Naive B cell (primary cell): ENCODE measurements around the gene MAP1S. TPM values are rescaled to one million over a fixed set of nuclear protein-coding genes. Genes with fewer than 3 reads are reported as not detected.

Experiments used
- ATAC-seq, 2 donors: fragments of 150-1000 bp; cut with Tn5 transposase; 2 replicates each; pipeline ENCODE4 v1.10.0; 2021; ENCODE audit warnings: low read depth in 2 of 2, mild to moderate bottlenecking in 2 of 2, moderate library complexity in 2 of 2
- DNase-seq: peaks from one replicate; pipeline ENCODE4 v3.0.0; 2022
- H3K27ac Mint-ChIP-seq, 6 donors: one replicate each; pipeline ENCODE4 v1.8.0; 2020 to 2022; ENCODE audit warnings: mild to moderate bottlenecking in 6 of 6, mixed read lengths in 6 of 6, moderate library complexity in 5 of 6, inconsistent platforms in 2 of 6
- H3K27me3 Mint-ChIP-seq, 3 donors: one replicate each; pipeline ENCODE4 v1.8.0; 2021 to 2022; ENCODE audit warnings: mixed read lengths in 3 of 3, mild to moderate bottlenecking in 1 of 3
- H3K36me3 Mint-ChIP-seq, 2 donors: one replicate each; pipeline ENCODE4 v1.8.0; 2020 to 2022; ENCODE audit warnings: mixed read lengths in 2 of 2, inconsistent platforms in 1 of 2, mild to moderate bottlenecking in 1 of 2
- H3K4me1 Mint-ChIP-seq, 3 donors: one replicate each; pipeline ENCODE4 v1.8.0; 2020 to 2022; ENCODE audit warnings: mixed read lengths in 3 of 3, inconsistent platforms in 1 of 3, mild to moderate bottlenecking in 1 of 3, moderate library complexity in 1 of 3
- H3K4me3 Mint-ChIP-seq, 8 donors: one replicate each; pipeline ENCODE4 v1.8.0; 2020 to 2022; ENCODE audit warnings: mild to moderate bottlenecking in 8 of 8, mixed read lengths in 8 of 8, moderate library complexity in 8 of 8, inconsistent platforms in 2 of 8
- H3K9me3 Mint-ChIP-seq, 7 donors: one replicate each; pipeline ENCODE4 v1.8.0; 2020 to 2022; ENCODE audit warnings: mixed read lengths in 7 of 7, mild to moderate bottlenecking in 5 of 7, inconsistent platforms in 2 of 7, moderate library complexity in 1 of 7
- polyA plus RNA-seq, 6 donors: library from polyadenylated mRNA; unstranded; fragments of 300-500 nt; fragmentation: Illumina TruSeq; gene quantifications; one replicate each; pipeline ENCODE4 v1.2.3, GENCODE V29; 2021; ENCODE audit warnings: low read depth in 6 of 6

The MAP1S gene
- 10 to 100 TPM; 22.4 to 44.0 (median 26.0) TPM for polyA plus RNA-seq

- Mint-ChIP-seq H3K4me1 (peaks cover 37 to 55% (median 48%) of the 10 kb centered on the region in 3 donors), H3K9me3 (no peaks in the 10 kb centered on the region), H3K4me3 (peak within 1 kb of the TSS; percentile 89 to 95 (median 94)), H3K27me3 (no peaks in the 10 kb centered on the region), H3K27ac (peak within 1 kb of the TSS in 5 of 6 donors; percentile 71 to 97 (median 92)), H3K36me3 (peaks cover 0 to 3% of the 10 kb centered on the region in 2 donors)
- ATAC-seq (peak; percentile 89 to 94), DNase-seq (peak; percentile 60)
Measured at GRCh38 chr19:17718947-17719711, at the start of gene MAP1S. TSS of gene MAP1S (plus strand) at chr19:17719480. CDS start at chr19:17719503, 23 bp downstream.

DNA sequence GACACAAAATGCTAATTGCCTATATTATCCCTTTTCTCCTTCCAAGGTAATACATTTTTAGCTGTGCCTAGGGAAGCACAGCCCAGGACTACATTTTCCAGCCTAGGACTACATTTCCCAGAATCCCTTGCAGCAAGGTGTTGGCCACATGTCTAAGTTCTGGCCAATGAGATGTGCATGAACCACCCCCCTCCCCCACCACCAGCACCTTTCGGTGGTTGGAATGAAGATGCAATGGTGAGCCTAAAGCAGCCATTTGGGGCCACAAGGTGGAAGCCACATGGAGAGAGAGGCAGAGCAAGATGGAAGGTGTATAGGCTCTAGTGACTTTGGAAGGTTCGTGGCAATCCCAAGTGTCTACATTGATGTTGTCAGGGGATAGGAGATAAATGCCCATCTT is 47.4 kb upstream of the MAP1S start:
- ATAC-seq (peak in 1 of 2 donors; percentile 21), DNase-seq (peak; percentile 11)
- Mint-ChIP-seq H3K4me3 (no peak overlapping the region), H3K27ac (no peak overlapping the region), H3K4me1 (peaks cover 0 to 10% (median 0%) of the 10 kb centered on the region in 3 donors), H3K9me3 (peaks cover 0 to 5% (median 3%) of the 10 kb centered on the region in 7 donors), H3K27me3 (peaks cover 0 to 32% (median 25%) of the 10 kb centered on the region in 3 donors), H3K36me3 (peaks cover 0 to 9% of the 10 kb centered on the region in 2 donors)

DNA sequence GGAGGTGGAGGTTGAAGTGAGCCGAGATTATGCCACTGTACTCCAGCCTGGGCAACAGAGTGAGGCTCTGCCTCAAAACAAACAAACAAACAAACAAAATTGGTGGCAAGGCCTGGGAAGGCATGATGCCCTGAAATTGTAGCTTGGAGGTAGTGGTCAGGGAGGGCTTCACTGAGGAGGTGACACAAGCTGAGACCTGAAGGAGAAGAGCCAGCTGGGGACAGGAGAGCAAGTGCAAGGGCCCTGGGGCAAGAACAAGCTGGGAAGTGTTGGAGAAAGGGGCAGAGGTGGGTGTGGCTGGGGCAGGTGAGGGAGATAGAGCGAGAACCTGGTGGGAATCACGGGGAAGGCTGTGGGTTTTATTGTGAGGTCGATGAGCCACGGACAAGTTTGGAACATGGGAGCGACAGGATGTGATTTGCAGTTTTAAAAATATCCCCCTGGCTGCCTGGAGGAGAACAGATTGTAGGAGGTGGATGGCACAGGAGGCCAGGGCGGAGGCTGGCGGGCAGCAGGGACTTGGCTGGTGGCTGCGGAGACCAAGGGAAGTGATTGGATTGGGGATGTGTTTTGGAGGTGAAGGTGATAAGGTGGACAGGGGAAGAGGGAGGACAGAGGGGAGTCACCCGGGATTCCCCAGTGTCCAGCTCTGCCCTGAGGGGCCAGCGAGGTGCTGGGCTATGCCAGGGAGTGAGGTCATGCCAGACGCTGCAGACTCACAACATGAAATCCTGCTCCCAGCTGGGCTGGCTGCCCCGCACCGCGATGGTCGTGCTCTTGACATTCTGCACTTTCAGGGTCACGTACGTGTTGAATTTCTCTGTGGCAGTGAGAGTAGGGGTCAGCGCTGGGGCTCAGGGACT is 45.1 kb upstream of the MAP1S start:
- peaks cover 0 to 5% (median 3%) of the 10 kb centered on the region in 7 donors for H3K9me3 Mint-ChIP-seq
- ATAC-seq (no peak), DNase-seq (no peak)
- peaks cover 0 to 14% (median 0%) of the 10 kb centered on the region in 3 donors for H3K4me1 Mint-ChIP-seq
- H3K27ac Mint-ChIP-seq, result no peak overlapping the region
- no peak overlapping the region for H3K4me3 Mint-ChIP-seq
- H3K36me3 Mint-ChIP-seq, result peaks cover 0 to 7% of the 10 kb centered on the region in 2 donors
- H3K27me3 Mint-ChIP-seq, result peaks cover 9 to 52% (median 42%) of the 10 kb centered on the region in 3 donors

DNA sequence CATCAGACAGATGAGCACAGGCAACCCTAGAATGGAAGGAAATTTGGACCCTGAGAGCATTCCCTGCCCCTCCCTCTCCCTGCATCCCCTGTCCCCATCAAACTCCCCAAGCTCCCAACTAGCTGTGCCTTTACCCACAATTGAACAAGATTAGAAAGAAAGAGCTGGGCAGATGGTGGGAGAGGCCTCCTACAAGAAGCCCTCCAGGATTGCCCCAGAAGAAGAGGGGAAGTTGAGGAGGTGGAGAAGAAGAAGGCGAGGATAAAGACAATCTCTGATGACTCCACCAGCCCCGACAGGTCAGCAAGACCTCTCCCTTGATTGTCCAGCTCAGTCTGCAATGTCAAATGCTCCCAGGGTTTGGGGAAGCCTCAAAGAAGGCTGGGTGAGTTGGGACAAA is 43.0 kb upstream of the MAP1S start:
- Mint-ChIP-seq H3K27ac (no peak overlapping the region), H3K36me3 (peaks cover 0 to 12% of the 10 kb centered on the region in 2 donors), H3K9me3 (peaks cover 0 to 5% (median 3%) of the 10 kb centered on the region in 7 donors), H3K27me3 (peaks cover 25 to 73% (median 63%) of the 10 kb centered on the region in 3 donors), H3K4me3 (no peak overlapping the region), H3K4me1 (peaks cover 14 to 32% (median 20%) of the 10 kb centered on the region in 3 donors)
- ATAC-seq, result no peak
- DNase-seq, result no peak

- peaks cover 0 to 9% of the 10 kb centered on the region in 2 donors for H3K36me3 Mint-ChIP-seq
- H3K27me3 Mint-ChIP-seq, result peaks cover 28 to 73% (median 65%) of the 10 kb centered on the region in 3 donors
Measured at GRCh38 chr19:17677002-17677401, 42.3 kb upstream of the MAP1S start.

GRCh38 chr19:17678836-17679235 is 40.4 kb upstream of the MAP1S start:
- Mint-ChIP-seq H3K4me1 (peaks cover 14 to 32% (median 22%) of the 10 kb centered on the region in 3 donors), H3K27me3 (peaks cover 44 to 80% (median 79%) of the 10 kb centered on the region in 3 donors), H3K9me3 (peaks cover 0 to 5% (median 0%) of the 10 kb centered on the region in 7 donors), H3K36me3 (peaks cover 0 to 8% of the 10 kb centered on the region in 2 donors), H3K4me3 (peak overlapping the region in 5 of 8 donors; percentile 29 to 70 (median 64)), H3K27ac (peak overlapping the region in 2 of 6 donors; percentile 64 to 67)
- DNase-seq, result no peak
- no peak for ATAC-seq

More at GRCh38 chr19:17677002-17677401, 42.3 kb upstream of the MAP1S start:
- H3K4me3 Mint-ChIP-seq, result no peak overlapping the region
- DNase-seq (no peak), ATAC-seq (no peak)
- H3K27ac Mint-ChIP-seq, result peak overlapping the region in 1 of 6 donors; percentile 77
- peaks cover 0 to 5% (median under 1%) of the 10 kb centered on the region in 7 donors for H3K9me3 Mint-ChIP-seq
- peaks cover 14 to 33% (median 22%) of the 10 kb centered on the region in 3 donors for H3K4me1 Mint-ChIP-seq

GRCh38 chr19:17679526-17680229 is 39.6 kb upstream of the MAP1S start:
- H3K9me3 Mint-ChIP-seq, result peaks cover 0 to 5% (median 0%) of the 10 kb centered on the region in 7 donors
- ATAC-seq, result no peak
- H3K27me3 Mint-ChIP-seq, result peaks cover 49 to 82% (median 80%) of the 10 kb centered on the region in 3 donors

DNA sequence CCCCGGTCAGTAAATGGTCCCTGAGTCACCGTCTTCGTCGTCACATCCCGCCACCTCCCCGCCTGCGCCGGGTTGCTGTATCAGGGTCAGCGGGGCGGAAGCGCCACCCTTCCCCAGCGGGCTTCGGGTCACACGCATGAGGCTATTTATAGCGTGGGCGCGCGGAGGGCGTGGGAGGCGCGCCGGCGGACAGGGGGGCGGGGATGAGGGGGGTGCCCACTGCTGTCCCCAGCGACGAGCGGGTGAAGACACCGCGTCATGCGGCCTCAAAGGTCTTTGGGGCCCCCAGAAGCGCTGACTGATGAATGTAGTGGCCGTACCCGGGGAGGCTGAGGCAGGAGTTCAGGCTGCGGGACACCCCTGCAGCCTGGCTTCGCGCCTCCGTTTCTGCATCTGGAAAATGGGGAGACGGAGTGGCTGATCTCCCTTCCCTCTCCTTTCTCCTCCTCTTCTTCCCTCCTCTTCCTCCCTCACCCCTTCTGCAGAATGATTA is 39.0 kb upstream of the MAP1S start:
- ATAC-seq, result peak; percentile 92
- H3K4me3 Mint-ChIP-seq, result peak overlapping the region; percentile 3 to 88 (median 76)
- H3K27ac Mint-ChIP-seq, result peak overlapping the region in 3 of 6 donors; percentile 47 to 82 (median 60)
- H3K4me1 Mint-ChIP-seq, result peaks cover 14 to 28% (median 22%) of the 10 kb centered on the region in 3 donors
- peaks cover 55 to 88% (median 86%) of the 10 kb centered on the region in 3 donors for H3K27me3 Mint-ChIP-seq
- DNase-seq, result peak; percentile 64
- H3K36me3 Mint-ChIP-seq, result peaks cover 0 to 16% of the 10 kb centered on the region in 2 donors
- H3K9me3 Mint-ChIP-seq, result peaks cover 0 to 5% (median 0%) of the 10 kb centered on the region in 7 donors

More at GRCh38 chr19:17679526-17680229, 39.6 kb upstream of the MAP1S start:
- no peak for DNase-seq
- H3K4me3 Mint-ChIP-seq, result peak overlapping the region; percentile 3 to 88 (median 76)
- H3K36me3 Mint-ChIP-seq, result peaks cover 0 to 16% of the 10 kb centered on the region in 2 donors
- H3K4me1 Mint-ChIP-seq, result peaks cover 14 to 28% (median 22%) of the 10 kb centered on the region in 3 donors
- peak overlapping the region in 3 of 6 donors; percentile 16 to 60 (median 52) for H3K27ac Mint-ChIP-seq

DNA sequence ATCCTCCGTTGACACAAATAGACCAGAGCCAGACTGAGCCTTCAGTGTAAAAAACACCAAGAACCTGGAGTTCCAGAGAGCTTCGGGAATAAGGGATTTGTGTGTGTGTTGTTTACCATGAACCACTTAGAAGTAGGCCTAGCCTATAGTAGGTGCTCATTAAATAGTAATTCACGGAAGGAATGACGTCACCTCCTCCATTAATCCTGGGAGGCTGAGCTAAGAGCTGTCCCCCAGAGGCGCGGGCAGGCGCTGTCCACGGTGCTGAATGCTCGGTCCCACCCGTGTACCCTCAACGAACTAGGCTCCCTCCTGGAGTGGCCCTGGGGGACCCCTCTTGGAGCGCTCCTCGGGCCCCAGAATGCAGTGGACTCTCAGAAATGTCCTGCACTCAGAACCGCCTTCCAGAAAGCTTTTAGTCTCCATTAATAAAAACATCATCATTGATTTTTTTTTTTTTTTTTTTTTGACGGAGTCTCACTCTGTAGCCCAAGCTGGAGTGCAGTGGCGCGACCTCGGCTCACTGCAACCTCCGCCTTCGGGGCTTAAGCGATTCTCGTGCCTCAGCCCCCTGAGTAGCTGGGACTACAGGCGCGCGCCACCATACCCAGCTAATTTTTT is 37.7 kb upstream of the MAP1S start:
- Mint-ChIP-seq H3K4me1 (peaks cover 22 to 23% (median 22%) of the 10 kb centered on the region in 3 donors), H3K36me3 (peaks cover 0 to 16% of the 10 kb centered on the region in 2 donors), H3K9me3 (peaks cover 0 to 5% (median 0%) of the 10 kb centered on the region in 7 donors), H3K27ac (peak overlapping the region in 1 of 6 donors; percentile 38), H3K4me3 (peak overlapping the region in 2 of 8 donors; percentile 5 to 44), H3K27me3 (peaks cover 59 to 90% (median 86%) of the 10 kb centered on the region in 3 donors)
- DNase-seq (no peak), ATAC-seq (peak in 1 of 2 donors; percentile 15)

DNA sequence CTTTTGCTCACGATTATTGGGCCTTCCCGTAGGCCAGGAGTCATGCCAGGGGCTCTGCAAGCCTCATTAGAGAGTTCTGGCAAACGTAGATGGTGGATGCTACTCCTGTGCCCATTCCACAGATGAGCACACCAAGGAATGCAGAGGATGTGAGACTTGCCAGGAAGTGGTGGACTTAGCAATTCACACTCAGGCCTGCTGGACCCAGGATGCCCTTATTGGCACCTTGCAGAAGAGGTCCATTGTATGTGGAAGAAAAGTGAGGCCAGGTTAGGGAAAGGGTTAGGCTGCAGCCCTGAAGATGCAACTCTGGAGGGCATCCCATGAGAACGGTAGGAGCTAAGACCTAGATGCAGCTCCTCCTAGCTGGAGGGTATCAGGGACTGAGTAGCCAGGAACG is 37.0 kb upstream of the MAP1S start:
- no peak overlapping the region for H3K4me3 Mint-ChIP-seq
- peaks cover 59 to 94% (median 83%) of the 10 kb centered on the region in 3 donors for H3K27me3 Mint-ChIP-seq
- H3K4me1 Mint-ChIP-seq, result peaks cover 22 to 26% (median 23%) of the 10 kb centered on the region in 3 donors
- H3K9me3 Mint-ChIP-seq, result peaks cover 0 to 5% (median 0%) of the 10 kb centered on the region in 7 donors
- DNase-seq (no peak), ATAC-seq (no peak)
- H3K27ac Mint-ChIP-seq, result peak overlapping the region in 1 of 6 donors; percentile 83
- peaks cover 0 to 16% of the 10 kb centered on the region in 2 donors for H3K36me3 Mint-ChIP-seq

- DNase-seq, result no peak
- Mint-ChIP-seq H3K9me3 (peaks cover 0 to 7% (median 3%) of the 10 kb centered on the region in 7 donors), H3K4me1 (peaks cover 28 to 31% (median 28%) of the 10 kb centered on the region in 3 donors), H3K27ac (no peak overlapping the region), H3K36me3 (peaks cover 0 to 16% of the 10 kb centered on the region in 2 donors), H3K4me3 (no peak overlapping the region), H3K27me3 (peaks cover 60 to 93% (median 83%) of the 10 kb centered on the region in 3 donors)
- ATAC-seq, result no peak
Measured at GRCh38 chr19:17683078-17683477, 36.2 kb upstream of the MAP1S start.

GRCh38 chr19:17684256-17684655 is 35.0 kb upstream of the MAP1S start:
- H3K4me1 Mint-ChIP-seq, result peaks cover 29 to 38% (median 34%) of the 10 kb centered on the region in 3 donors
- no peak for ATAC-seq
- H3K27ac Mint-ChIP-seq, result no peak overlapping the region
- peaks cover 0 to 8% (median 5%) of the 10 kb centered on the region in 7 donors for H3K9me3 Mint-ChIP-seq
- peaks cover 61 to 92% (median 83%) of the 10 kb centered on the region in 3 donors for H3K27me3 Mint-ChIP-seq
- DNase-seq, result no peak
- peaks cover 0 to 23% of the 10 kb centered on the region in 2 donors for H3K36me3 Mint-ChIP-seq
- H3K4me3 Mint-ChIP-seq, result no peak overlapping the region
